ENCODE measurements around the gene C1orf185. TPM values are rescaled to one million over a fixed set of nuclear protein-coding genes. Genes with fewer than 3 reads are reported as not detected.
"Not testable (repeated sequence)": the region's sequence is repeated elsewhere in the genome, so short reads cannot be mapped to it uniquely, and the experiment has no call there.

Gene C1orf185
- total RNA-seq, 1 donor: not detected

DNA sequence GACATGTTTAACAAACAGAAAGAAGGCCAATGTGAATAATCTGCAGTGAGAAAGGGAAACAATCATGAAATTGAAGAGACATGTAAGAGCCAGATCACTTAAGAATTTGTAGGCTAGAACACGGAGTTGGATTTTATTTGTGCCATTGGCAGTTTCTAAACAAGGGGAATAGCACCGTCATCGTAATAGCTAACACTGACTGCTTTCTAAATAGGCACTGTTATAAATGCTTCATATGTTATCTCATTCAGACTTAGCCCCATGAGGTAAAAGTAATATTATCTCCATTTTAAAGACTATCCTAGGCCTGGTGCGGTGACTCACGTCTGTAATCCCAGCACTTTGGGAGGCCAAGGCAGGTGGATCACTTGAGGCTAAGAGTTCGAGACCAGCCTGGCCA is 12.1 kb downstream of the C1orf185 start:
- H3K27me3 ChIP-seq (ENCODE audit: insufficient read depth, low read length): peaks cover 3% of the 10 kb centered on the region
- no peak overlapping the region for H3K4me3 ChIP-seq (ENCODE audit: low read length)
- no peaks in the 10 kb centered on the region for H3K9me3 ChIP-seq (ENCODE audit: low read depth, low read length)
- H3K4me1 ChIP-seq (ENCODE audit: insufficient read depth, low read length): peaks cover 5% of the 10 kb centered on the region

DNA sequence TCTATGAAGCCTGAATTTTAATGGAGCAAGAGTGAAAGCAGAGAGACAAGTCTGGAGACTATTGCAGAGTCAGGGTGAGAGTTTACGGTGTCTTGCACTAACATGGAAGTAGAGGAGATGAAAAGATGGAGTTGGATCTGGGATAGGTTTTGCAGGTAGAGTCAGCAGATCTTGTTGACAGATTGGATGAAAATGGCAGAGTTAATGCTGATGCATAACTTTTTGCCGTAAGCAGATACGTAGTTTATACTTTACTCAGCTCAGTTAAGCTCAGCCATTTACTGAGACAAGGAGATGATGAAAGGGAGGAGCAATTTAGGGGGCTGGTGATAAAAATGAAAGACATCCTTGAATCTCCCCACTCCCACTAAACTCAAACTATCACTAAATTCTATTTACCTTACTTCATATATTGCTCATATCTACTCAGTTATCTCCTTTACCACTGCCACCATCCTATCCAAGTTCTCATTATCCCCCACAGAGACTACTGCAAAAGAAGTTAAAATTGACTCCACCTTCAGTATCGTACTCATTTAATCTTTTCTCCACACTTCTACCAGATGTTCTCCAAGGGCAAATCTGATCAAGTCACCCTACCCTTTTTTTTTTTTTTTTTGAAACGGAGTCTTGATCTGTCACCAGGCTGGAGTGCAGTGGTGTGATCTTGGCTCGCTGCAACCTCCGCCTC is 13.8 kb downstream of the C1orf185 start:
- no peaks in the 10 kb centered on the region for H3K9me3 ChIP-seq (ENCODE audit: low read depth, low read length)
- H3K4me1 ChIP-seq (ENCODE audit: insufficient read depth, low read length): no peaks in the 10 kb centered on the region
- peaks cover 10% of the 10 kb centered on the region for H3K27me3 ChIP-seq (ENCODE audit: insufficient read depth, low read length)
- H3K4me3 ChIP-seq (ENCODE audit: low read length): no peak overlapping the region

DNA sequence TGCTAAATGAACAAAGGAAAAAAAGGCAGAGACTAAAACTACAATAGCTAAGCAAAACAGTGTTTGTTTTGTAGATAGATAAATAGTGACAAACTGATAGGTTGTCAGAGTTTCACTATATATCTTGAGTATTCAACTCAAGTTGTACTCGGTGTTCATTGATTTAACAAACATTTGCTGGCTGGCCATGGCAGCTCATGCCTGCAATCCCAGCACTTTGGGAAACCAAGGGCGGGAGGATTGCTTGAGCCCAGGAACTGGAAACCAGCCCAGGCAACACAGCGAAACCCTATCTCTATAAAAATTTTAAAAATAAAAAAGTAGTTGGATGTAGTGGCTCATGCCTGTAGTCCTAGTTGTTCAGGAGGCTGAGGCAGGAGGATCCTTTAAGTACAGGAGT is 17.3 kb downstream of the C1orf185 start:
- Histone ChIP-seq H3K9me3 (ENCODE audit: low read depth, low read length) (no peaks in the 10 kb centered on the region), H3K27me3 (ENCODE audit: insufficient read depth, low read length) (peaks cover 13% of the 10 kb centered on the region), H3K4me3 (ENCODE audit: low read length) (no peak overlapping the region), H3K4me1 (ENCODE audit: insufficient read depth, low read length) (no peaks in the 10 kb centered on the region)

DNA sequence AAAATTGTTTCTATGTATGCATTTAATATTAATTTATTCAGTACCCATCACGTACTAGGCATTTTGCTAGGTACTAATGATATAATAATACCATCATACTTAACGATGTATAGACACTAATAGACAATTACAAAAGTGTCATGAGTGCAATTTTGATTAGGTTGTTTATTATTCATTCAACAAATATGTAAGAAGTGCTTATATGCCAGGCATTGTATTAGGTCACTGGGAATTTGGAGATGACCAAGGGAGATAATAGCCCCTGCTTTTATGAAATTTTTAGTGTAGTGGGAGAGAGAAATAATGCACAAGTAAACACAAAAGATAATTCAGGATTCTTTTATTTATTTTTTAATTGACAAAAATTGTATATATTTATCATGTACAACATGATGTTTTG is 18.6 kb downstream of the C1orf185 start:
- Histone ChIP-seq H3K4me3 (ENCODE audit: low read length) (no peak overlapping the region), H3K4me1 (ENCODE audit: insufficient read depth, low read length) (no peaks in the 10 kb centered on the region), H3K27me3 (ENCODE audit: insufficient read depth, low read length) (peaks cover 13% of the 10 kb centered on the region), H3K9me3 (ENCODE audit: low read depth, low read length) (no peaks in the 10 kb centered on the region)

DNA sequence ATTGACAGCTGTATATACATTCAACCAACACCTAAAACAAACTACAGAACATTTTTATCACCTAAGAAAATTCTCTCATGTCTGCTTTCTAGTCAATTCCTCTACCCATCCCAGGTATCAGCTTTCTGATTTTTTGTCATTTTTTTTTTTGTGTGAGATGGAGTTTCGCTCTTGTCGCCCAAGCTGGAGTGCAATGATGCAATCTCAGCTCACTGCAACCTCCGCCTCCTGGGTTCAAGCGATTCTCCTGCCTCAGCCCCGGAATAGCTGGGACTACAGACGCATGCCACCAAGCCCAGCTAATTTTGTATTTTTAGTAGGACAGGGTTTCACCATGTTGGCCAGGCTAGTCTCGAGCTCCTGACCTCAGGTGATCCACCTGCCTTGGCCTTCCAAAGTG is 25.1 kb downstream of the C1orf185 start:
- not testable (repeated sequence) for H3K27me3 ChIP-seq (ENCODE audit: insufficient read depth, low read length); H3K4me1 ChIP-seq (ENCODE audit: insufficient read depth, low read length); H3K9me3 ChIP-seq (ENCODE audit: low read depth, low read length); H3K4me3 ChIP-seq (ENCODE audit: low read length)

DNA sequence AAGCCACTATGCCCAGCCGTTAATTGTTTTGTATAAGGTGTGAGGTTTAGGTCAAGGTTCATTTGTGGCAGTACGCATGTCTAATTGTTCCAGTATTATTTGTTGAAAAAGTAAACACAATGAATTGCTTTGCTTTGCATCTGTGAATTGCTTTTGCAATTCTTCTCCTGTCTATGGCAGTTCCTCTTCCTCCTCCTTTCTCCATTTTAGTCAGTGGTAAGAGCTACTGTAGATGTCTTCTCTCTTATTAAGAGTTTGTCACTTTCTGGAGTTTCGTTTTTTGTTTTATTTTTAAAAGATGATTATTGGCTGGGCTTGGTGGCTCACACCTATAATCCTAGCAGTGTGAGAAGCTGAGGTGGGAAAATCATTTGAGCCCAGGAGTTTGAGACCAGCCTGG is 29.2 kb downstream of the C1orf185 start:
- Histone ChIP-seq H3K4me1 (ENCODE audit: insufficient read depth, low read length) (no peaks in the 10 kb centered on the region), H3K4me3 (ENCODE audit: low read length) (no peak overlapping the region), H3K27me3 (ENCODE audit: insufficient read depth, low read length) (peaks cover 7% of the 10 kb centered on the region), H3K9me3 (ENCODE audit: low read depth, low read length) (peaks cover 20% of the 10 kb centered on the region)

DNA sequence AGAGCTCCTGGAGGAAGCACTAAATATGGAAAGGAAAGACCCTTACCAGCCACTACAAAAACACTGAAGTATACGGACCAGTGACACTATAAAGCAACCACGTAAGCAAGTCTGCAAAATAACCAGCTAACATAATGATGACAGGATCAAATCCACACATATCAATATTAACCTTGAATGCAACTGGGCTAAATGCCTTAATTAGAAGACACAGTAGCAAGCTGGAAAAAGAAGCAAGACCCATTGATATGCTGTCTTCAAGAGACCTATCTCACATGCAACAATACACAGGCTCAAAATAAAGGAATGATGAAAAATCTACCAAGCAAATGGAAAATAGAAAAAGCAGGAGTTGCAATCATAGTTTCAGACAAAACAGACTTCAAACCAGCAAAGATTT is 31.0 kb downstream of the C1orf185 start:
- peaks cover 7% of the 10 kb centered on the region for H3K27me3 ChIP-seq (ENCODE audit: insufficient read depth, low read length)
- no peaks in the 10 kb centered on the region for H3K4me1 ChIP-seq (ENCODE audit: insufficient read depth, low read length)
- H3K4me3 ChIP-seq (ENCODE audit: low read length): no peak overlapping the region
- peaks cover 20% of the 10 kb centered on the region for H3K9me3 ChIP-seq (ENCODE audit: low read depth, low read length)

DNA sequence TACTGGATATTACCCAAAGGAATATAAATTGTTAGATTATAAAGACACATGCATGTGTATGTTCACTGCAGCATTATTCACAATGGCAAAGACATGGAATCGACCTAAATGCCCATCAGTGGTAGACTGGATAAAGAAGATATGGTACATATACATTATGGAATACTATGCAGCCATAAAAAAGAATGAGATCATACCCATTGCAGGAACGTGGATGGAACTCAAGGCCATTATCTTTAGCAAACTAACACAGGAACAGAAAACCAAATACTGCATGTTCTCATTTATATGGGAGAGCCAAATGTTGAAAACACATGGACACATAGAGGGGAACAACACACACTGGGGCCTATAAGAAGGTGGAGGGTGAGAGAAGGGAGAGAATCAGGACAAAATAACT is 35.7 kb downstream of the C1orf185 start:
- not testable (repeated sequence) for H3K4me1 ChIP-seq (ENCODE audit: insufficient read depth, low read length); H3K27me3 ChIP-seq (ENCODE audit: insufficient read depth, low read length); H3K4me3 ChIP-seq (ENCODE audit: low read length)
- H3K9me3 ChIP-seq (ENCODE audit: low read depth, low read length): peaks cover 12% of the 10 kb centered on the region

DNA sequence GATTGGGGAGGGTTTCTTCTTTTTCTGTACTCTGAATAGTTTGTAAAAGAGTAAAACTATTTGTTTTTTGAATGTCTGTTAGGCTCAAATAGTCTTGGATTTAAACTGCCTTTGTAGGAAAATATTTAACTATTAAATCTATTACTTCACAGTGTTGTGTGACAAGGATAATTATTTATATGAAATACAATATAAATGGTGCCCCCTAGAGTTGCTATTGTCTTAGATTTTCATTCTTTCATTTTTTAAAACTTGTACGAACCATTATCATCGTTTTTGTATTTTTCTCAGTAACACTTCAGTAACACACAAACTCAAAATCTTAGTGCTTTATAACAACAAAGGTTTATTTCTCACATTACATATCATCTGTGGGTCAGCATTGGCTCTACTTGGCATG is 37.4 kb downstream of the C1orf185 start:
- Histone ChIP-seq H3K4me1 (ENCODE audit: insufficient read depth, low read length) (no peaks in the 10 kb centered on the region), H3K9me3 (ENCODE audit: low read depth, low read length) (no peaks in the 10 kb centered on the region), H3K4me3 (ENCODE audit: low read length) (no peak overlapping the region), H3K27me3 (ENCODE audit: insufficient read depth, low read length) (peaks cover 5% of the 10 kb centered on the region)

DNA sequence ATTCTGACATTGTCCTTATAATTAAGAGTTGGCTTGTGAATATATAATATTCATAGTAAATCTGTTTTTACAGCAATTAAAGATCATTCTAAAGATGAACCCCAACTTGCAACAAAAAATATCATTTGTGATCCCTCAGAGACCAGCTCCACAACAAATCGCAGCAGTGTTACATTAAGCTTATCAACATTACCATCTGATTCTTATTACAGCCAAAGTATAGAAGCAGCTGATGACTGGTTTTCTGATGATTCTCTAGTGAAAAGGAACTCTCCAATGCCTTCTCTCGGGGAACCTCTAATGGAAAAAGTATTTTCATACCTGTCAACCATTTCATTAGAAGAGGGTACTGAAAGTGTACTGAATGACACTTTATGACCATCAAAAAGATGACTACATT is 45.4 kb downstream of the C1orf185 start:
- H3K4me3 ChIP-seq (ENCODE audit: low read length): no peak overlapping the region

DNA sequence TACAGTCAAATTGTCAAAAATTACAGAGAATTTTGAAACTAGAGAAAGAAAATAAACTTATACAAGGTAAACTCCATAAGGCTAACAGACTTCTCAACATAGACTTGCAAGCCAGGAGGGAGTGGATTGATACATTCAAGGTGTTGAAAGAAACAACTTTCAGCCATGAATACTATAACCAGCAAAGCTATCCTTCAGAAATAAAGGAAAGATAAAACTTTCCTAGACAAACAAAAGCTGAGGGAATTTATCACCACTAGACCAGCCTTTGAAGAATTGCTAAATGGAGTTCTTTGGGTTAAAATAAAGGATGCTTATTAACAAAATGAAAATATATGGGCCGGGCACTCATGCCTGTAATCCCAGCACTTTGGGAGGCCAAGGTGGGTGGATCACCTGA is 52.7 kb downstream of the C1orf185 start:
- Histone ChIP-seq H3K4me1 (ENCODE audit: insufficient read depth, low read length) (no peaks in the 10 kb centered on the region), H3K9me3 (ENCODE audit: low read depth, low read length) (peaks cover 12% of the 10 kb centered on the region), H3K4me3 (ENCODE audit: low read length) (no peak overlapping the region), H3K27me3 (ENCODE audit: insufficient read depth, low read length) (no peaks in the 10 kb centered on the region)

More for the DNA sequence above, 45.4 kb downstream of the C1orf185 start:
- H3K27me3 ChIP-seq (ENCODE audit: insufficient read depth, low read length): peaks cover 4% of the 10 kb centered on the region
- H3K4me1 ChIP-seq (ENCODE audit: insufficient read depth, low read length): no peaks in the 10 kb centered on the region
- no peaks in the 10 kb centered on the region for H3K9me3 ChIP-seq (ENCODE audit: low read depth, low read length)

DNA sequence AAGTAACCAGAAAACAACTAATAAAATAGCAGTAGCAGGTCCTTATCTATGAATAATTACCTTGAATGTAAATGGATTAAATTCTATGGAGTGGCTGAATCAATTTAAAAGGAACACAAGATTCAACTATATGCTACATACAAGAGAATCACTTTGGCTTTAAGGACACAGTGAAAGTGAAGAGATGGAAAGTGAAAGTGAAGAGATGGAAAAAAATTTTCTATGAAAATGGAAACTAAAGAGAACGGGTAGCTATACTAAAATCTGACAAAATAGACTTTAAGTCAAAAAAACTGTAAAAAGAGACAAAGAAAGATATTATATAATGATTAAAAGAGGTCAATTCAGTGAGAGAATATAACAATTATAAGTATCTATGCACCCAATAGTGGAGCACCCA is 54.7 kb downstream of the C1orf185 start:
- H3K9me3 ChIP-seq (ENCODE audit: low read depth, low read length): peaks cover 12% of the 10 kb centered on the region
- no peaks in the 10 kb centered on the region for H3K27me3 ChIP-seq (ENCODE audit: insufficient read depth, low read length)
- no peak overlapping the region for H3K4me3 ChIP-seq (ENCODE audit: low read length)
- H3K4me1 ChIP-seq (ENCODE audit: insufficient read depth, low read length): no peaks in the 10 kb centered on the region

DNA sequence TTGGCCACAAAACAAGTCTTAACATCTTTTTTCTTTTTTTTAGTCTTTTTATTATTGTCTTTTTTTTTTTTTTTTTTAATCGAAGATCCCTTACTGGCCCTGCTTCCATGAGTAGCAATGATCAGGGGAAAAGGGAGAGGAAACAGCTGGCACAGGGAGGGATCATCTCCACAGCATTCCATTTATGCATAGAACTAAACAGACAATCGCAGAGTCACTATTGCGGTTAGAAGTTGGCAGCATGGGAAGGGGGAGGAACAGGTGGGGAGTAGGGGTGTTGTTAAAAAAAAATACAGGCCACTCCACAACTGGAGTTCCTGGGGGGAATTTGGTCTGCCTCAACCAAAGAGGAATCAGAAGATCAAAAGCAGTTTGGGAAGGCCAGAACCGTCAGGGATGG is 55.4 kb downstream of the C1orf185 start:
- H3K4me1 ChIP-seq (ENCODE audit: insufficient read depth, low read length): no peaks in the 10 kb centered on the region

DNA sequence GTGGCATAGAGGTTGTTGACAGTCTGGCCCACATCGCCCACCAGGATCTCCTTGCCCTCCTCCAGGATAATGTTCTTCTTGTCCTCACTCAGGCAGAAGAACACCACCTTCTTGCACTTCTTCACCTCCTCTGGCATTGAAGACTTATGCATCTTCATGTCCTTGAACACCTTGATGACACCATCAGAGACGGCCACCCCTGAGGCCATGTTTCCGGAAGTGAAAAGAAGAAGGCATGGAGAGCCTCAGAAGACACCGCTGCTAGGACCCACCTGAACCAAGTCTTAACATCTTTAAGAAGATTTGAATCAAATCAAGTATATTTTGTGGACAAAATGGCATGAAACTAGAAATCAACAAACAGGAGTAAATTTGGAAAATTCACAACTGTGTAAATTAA is 56.2 kb downstream of the C1orf185 start:
- Histone ChIP-seq H3K27me3 (ENCODE audit: insufficient read depth, low read length) (no peaks in the 10 kb centered on the region), H3K9me3 (ENCODE audit: low read depth, low read length) (peaks cover 12% of the 10 kb centered on the region), H3K4me3 (ENCODE audit: low read length) (no peak overlapping the region), H3K4me1 (ENCODE audit: insufficient read depth, low read length) (no peaks in the 10 kb centered on the region)

More for the DNA sequence above, 55.4 kb downstream of the C1orf185 start:
- H3K9me3 ChIP-seq (ENCODE audit: low read depth, low read length): peaks cover 12% of the 10 kb centered on the region
- H3K4me3 ChIP-seq (ENCODE audit: low read length): no peak overlapping the region
- H3K27me3 ChIP-seq (ENCODE audit: insufficient read depth, low read length): no peaks in the 10 kb centered on the region

DNA sequence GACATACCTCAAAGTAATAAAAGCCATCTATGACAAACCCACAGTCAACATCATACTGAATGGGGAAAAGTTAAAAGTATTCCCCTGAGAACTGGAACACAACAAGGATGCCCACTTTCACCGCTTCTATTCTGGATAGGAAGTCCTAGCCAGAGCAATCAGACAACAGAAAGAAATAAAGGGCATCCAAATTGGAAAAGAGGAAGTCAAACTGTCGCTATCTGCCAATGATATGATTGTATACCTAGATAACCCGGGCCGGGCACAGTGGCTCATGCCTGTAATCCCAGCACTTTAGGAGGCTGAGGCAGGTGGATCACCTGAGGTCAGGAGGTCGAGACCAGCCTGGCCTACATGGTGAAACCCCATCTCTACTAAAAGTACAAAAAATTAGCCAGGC is 60.5 kb downstream of the C1orf185 start:
- not testable (repeated sequence) for H3K27me3 ChIP-seq (ENCODE audit: insufficient read depth, low read length); H3K9me3 ChIP-seq (ENCODE audit: low read depth, low read length); H3K4me1 ChIP-seq (ENCODE audit: insufficient read depth, low read length); H3K4me3 ChIP-seq (ENCODE audit: low read length)

DNA sequence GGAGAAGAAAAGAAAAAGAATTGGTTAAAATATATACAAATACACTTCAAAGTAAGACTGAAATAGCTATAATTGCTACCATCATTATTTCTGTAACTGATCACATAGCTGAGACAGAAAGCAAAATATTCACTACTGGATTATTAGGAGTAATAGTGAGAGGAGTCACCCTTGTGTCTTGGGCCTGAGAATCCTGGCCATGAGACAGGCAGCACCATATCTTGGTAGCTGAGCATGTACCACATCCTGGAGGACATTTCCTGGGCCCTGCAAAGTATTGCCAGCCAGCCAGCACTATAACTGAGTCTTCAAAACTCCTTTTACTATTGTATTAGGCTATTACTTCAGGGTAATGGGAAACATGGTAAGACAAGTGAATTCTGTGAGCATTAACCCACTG is 63.5 kb downstream of the C1orf185 start:
- no peaks in the 10 kb centered on the region for H3K27me3 ChIP-seq (ENCODE audit: insufficient read depth, low read length)
- H3K4me3 ChIP-seq (ENCODE audit: low read length): no peak overlapping the region
- peaks cover 10% of the 10 kb centered on the region for H3K4me1 ChIP-seq (ENCODE audit: insufficient read depth, low read length)
- H3K9me3 ChIP-seq (ENCODE audit: low read depth, low read length): no peaks in the 10 kb centered on the region

Data from mononuclear cell (primary cell).